HG02885 (cell line): Measurements from ENCODE around the gene EPS8.

ENCODE experiments used
- ATAC-seq: cut with Tn5 transposase; IDR thresholded peaks from one replicate; pipeline ENCODE4 v1.9.1; 2021; ENCODE audit warnings: mild to moderate bottlenecking; ENCODE audit not compliant: unreplicated experiment, poor library complexity

EPS8 gene

DNA sequence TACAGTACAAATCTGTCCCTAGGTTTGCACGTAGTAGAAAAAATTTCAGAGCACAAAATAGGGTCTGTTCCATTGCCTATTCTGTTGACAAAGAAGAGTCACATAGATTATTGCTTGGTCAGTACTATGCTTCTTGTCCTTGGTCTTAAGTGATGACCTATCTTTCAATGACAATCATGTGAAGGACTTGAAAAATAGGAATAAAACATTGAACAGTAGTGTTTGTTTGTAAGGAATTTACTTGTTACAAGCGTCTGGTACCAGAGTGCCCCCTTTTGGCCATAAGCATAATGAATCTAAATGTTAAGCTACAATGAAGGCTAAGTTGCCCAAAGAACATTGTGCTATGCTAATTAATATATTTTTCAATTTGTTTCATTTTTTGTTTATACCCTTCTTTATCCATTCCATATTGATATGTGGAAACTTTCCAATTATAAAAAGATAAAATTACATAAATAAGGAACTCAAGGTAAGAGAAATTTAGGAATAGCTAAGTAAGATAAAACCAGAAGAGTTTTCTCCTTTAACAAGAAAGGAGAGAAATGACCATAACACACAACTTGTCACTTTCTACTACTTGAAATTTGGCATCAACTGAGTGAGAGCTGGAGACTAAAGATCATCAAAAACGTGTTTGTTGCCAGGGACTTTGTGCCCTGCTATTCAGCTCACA, 204.7 kb downstream of the EPS8 start:
- peak; percentile 68 for ATAC-seq

DNA sequence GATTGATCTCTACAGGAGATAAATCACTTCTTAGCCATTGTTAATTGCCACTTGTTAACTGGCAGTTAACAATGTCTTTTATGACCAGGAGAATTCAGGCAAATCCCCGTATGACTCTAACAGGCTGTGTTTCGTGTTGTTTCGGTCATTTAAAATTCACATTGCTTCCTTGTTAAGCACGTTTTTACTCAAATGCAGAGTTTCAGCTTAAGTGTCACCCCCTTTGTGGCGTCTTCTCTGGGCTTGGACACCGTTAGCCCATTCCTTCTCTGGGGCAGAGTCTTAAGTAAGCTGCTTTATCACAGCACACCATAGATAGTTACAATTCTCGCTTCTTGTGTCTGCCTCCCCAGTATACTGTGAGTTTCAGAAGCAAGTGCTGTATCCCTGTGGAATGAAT, 205.4 kb downstream of the EPS8 start:
- ATAC-seq: no peak

DNA sequence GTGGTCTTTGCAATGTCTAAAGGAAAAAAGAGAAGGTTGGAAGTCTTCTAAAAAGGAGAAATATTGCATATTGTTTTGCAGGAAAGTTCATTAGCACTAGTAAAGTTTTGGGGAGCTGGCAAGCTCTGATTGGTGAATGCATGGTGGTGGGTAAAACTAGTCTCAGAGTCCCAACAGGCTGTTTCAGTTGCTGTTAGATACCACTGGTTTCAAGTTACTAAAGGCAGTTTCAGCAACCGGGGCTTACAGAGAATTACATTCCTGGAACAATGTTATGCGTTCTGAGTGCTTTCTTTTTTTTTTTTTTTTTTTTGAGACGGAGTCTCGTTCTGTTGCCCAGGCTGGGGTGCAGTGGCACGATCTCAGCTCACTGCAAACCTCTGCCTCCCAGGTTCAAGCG, 208.2 kb downstream of the EPS8 start:
- ATAC-seq: no peak

DNA sequence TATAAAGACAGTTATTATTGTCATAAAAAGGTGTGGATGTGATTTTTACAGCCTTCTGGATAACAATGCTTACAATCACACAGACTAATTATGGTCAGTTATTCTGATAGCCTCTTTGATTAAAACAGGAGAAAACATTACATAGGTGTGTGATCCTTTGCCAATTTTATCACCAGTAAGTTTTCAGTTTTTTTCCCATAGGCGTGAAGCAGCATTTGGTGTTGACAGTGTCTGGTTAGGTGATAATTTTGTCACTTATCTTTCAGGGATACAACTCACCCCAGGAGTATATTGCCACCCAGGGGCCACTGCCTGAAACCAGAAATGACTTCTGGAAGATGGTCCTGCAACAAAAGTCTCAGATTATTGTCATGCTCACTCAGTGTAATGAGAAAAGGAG, 208.8 kb downstream of the EPS8 start:
- ATAC-seq: no peak

DNA sequence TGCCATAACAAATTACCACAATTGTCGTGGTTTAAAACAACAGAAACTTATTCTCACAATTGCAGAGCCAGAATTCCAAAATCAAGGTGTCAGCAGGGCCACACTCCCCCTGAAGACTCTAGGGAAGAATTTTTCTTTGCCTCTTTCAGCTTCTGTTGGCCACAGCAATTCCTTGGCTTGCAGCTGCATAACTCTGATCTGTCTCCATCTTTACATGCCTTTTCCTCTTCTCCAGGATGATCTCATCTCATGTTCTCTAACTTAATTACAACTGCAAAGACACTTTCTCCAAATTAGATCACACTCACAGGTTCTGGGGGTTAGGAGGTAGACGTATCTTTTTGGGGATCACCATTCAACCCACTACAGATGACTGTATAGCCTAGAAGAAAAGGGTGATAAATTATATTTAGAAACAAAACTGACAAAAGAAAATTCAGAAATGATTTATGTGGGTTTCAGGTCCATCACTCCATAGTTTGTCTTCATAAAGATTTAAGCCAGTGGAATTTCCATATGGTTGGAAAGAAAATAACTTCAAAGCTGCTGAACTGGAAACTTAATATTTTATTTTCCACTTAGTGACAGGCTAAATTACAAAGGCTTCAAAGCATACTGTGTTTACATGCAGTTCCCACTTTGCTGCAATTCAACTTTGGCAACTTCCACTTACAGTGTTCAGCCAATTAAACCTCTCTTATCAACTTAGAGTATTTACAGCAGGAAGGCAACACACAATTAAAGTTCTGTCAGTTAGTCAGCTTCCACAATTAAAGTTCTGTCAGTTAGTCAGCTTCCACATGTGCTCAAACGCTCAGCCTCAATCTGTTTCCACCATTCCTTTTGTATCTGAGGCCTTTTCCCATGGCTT, 213.3 kb downstream of the EPS8 start:
- no peak for ATAC-seq

DNA sequence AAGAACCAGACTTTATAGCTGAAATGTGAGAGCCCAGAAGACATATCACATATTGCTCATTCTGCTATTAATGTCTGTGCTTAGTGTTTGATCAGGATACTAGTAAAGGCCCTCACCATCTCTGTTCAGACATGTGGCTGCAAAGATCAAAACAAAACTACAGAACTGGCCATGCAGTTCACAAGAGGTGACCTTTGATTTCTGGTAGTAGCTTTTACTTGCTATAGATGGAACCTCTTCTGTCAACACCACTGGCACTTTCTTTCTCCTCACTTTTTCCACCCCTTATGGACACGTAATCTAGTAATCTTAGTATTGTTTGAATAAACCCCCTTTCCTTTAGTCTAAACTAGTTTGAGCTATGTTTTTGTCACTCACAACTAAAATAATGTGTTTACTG, 214.8 kb downstream of the EPS8 start:
- no peak for ATAC-seq
